GM12874 (cell line): ENCODE measurements around the gene MAOA.

Experiments used
- TF ChIP-seq, protein P1 (sequence below): IDR thresholded peaks from 2 replicates; pipeline ENCODE4 v1.5.1; 2011; ENCODE audit warnings: low read depth, mild to moderate bottlenecking, control low read depth, low read length, moderate library complexity; ENCODE audit not compliant: insufficient read depth

MAOA gene

DNA sequence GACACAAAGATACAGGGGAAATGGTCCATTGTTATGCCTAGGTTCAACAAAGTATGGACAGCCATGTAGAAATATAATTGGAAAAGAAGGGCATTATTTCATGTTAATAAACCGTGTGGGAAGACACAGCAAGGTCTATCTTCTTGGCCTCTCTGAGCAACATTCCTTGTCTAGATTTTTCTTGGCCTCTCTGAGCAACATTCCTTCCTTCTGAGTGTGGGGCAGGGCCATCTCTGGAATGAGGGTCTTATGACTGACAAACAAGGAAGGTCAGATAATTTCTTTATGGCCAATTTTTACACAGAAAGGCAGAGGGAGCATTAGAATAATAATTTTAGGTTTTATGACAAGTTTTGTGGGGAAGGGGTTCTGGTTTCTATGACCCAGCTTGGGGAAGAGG is 24.3 kb upstream of the MAOA start:
- TF ChIP-seq, protein P1, sequence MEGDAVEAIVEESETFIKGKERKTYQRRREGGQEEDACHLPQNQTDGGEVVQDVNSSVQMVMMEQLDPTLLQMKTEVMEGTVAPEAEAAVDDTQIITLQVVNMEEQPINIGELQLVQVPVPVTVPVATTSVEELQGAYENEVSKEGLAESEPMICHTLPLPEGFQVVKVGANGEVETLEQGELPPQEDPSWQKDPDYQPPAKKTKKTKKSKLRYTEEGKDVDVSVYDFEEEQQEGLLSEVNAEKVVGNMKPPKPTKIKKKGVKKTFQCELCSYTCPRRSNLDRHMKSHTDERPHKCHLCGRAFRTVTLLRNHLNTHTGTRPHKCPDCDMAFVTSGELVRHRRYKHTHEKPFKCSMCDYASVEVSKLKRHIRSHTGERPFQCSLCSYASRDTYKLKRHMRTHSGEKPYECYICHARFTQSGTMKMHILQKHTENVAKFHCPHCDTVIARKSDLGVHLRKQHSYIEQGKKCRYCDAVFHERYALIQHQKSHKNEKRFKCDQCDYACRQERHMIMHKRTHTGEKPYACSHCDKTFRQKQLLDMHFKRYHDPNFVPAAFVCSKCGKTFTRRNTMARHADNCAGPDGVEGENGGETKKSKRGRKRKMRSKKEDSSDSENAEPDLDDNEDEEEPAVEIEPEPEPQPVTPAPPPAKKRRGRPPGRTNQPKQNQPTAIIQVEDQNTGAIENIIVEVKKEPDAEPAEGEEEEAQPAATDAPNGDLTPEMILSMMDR, result no peak

DNA sequence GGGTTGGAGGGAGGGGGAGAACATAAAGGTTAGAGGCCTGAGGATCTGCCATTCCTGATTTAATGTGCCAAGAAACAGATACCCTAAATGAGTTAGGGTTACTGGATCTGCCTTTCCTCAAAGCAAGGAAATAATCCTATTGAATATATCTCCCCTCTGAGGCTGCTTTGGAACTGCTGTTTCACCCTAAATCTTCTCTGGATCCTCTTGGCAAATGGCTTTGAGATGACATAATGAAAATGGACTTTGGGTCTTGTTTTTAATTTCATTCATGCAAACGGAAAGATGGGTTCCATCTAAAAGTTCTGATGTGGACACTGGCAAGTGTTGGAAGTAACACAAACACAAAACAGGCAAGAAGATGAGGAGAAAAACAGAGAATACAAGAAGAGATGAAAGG is 23.0 kb upstream of the MAOA start:
- TF ChIP-seq, protein P1, result no peak

DNA sequence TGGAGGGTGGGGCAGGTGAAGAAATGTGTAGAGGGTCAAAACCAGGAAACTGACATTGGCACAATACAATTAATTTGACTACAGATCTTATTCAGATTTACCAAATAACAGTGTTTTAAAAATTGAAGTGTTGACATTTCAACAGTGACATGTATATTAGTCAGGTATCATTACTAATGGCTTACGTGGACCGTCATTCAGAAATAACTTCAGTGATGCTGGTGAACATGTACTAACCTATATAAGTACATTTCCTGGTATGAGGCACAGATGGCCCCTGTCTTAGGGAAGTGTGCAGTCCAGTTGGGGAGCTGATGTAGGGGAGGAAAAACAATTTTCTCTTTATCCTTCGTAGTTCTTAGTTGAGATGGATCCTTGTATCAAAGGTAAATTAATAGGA is 22.3 kb upstream of the MAOA start:
- TF ChIP-seq, protein P1, result no peak

DNA sequence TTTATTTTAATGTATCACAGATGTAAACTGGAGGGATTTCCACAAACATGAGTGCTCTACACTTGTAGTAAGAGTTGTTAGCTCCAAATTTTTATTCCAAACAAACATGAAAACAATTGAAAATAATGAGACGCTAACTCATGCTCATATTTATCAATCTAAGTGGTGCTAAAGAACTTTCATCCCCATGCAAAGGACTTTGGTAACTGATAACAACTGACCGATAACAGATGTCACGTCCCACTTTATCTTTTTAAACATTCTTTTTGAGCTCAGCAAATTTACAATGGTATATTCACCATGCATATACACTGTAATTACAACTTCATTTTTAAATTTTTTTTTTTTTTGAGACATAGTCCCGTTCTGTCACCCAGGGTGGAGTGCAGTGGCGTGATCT is 15.6 kb upstream of the MAOA start:
- TF ChIP-seq, protein P1, result no peak

DNA sequence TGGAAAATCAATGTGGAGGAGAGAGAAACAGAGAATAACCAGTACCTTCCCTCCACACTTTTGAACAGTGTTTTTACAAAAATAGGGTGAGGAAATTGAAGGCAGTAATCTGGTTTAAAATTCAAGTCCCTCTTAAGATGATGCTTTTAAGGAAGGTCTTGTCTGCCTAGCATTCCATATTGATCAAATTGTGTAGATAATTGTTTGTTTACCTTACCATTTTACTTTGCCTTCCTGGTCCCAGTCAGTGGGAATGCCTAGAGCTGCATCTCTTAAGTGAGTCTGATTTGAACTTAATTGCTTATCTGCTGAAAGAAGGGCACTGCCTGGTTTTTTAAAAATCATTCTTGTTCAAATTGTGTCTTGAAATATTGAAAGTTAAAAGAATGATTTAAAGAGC is 14.4 kb upstream of the MAOA start:
- TF ChIP-seq, protein P1, result no peak

DNA sequence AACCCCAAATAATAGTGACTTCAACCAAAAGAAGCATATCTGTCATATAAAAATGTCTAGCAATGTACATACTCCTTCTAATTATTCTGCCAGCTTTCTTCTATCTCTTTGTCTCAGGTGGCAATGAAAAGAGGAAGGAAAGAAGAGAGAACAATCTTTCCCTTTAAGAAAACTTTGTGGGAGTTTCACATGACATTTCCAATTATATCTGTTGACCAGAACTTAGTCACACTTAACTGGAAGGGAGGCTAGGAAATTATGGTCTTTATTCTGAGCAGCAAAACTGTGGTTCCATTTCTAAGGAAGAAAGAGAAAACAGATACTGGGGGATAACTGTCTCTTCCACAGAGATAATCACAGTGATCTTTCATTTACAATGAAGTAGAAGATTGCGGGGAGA is 12.9 kb upstream of the MAOA start:
- TF ChIP-seq, protein P1, result no peak

DNA sequence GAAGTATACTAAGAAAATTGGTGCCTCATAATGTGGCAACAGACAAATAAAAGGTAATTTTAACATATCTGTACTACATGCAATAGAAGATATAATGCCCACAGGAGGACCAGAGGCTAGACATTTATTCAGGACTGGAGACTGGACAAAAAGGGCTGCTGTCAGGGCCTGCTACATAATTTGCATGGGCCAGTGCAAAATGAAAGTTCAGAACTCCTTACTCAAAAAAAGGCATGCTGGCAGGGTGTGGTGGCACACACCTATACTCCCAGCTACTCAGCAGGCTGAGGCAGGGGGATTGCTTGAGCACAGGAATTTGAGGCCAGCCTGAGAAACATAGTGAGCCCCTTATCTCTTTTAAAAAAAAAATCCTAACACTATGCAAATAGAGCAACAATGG is 12.4 kb upstream of the MAOA start:
- TF ChIP-seq, protein P1, result no peak
